B cell (primary cell): Measurements from ENCODE around the gene VARS1. TPM values are rescaled to one million over a fixed set of nuclear protein-coding genes. Genes with fewer than 3 reads are reported as not detected.

Experiments
- ATAC-seq: fragments of 200-7000 bp; cut with Tn5 transposase; one replicate; pipeline ENCODE4 v1.10.0; 2021; ENCODE audit warnings: low read depth, mild to moderate bottlenecking, moderate number of reproducible peaks, moderate library complexity
- CTCF ChIA-PET: fragments of 350-600 bp; sonication (Branson Sonifier 250); formaldehyde crosslinking; loops from one replicate; lab custom pipeline; 2021; ENCODE audit warnings: antibody characterized with exemption, inconsistent platforms; lab: Charles Lee
- POLR2A ChIA-PET: fragments of 350-600 bp; sonication (Branson Sonifier 250); formaldehyde crosslinking; loops from one replicate; lab custom pipeline; 2021; ENCODE audit warnings: antibody characterized with exemption; lab: Charles Lee
- DNase-seq: peaks from one replicate; pipeline ENCODE4 v3.0.0; 2013
- H2AFZ ChIP-seq: 2 replicates; pipeline ENCODE4 v1.6.1; 2012; ENCODE audit warnings: mild to moderate bottlenecking, low read depth, low read length; ENCODE audit not compliant: insufficient read depth, poor library complexity, severe bottlenecking
- H3K27ac ChIP-seq, 2 donors: 1 replicate in 1 of 2; 2 replicates in 1 of 2; pipeline ENCODE4 v1.5.1; 2012 to 2013; ENCODE audit warnings: low read length in 2 of 2, mild to moderate bottlenecking in 2 of 2, moderate library complexity in 1 of 2
- H3K27me3 ChIP-seq, 4 experiments: fragments of 200-600 bp in 1 of 4; sonication (generic) in 1 of 4; replicated peaks in 1 of 4; 1 replicate in 2 of 4; 2 replicates in 2 of 4; pipeline versions ENCODE4 v1.6.1 to v1.7.0; 2013 to 2016; ENCODE audit warnings: low read length in 3 of 4, mild to moderate bottlenecking in 2 of 4, mixed read lengths in 1 of 4, moderate library complexity in 1 of 4; ENCODE audit not compliant: insufficient read depth in 4 of 4, control insufficient read depth in 3 of 4; ENCODE audit errors: control extremely low read depth in 1 of 4
- H3K36me3 ChIP-seq, 2 experiments: replicated peaks in 1 of 2; 1 replicate in 1 of 2; 2 replicates in 1 of 2; pipeline versions ENCODE4 v1.6.1 to v1.7.1; 2013; ENCODE audit warnings: low read length in 1 of 2; ENCODE audit not compliant: insufficient read depth in 2 of 2, control insufficient read depth in 1 of 2; ENCODE audit errors: control extremely low read depth in 1 of 2, extremely low read depth in 1 of 2
- H3K4me1 ChIP-seq, 2 donors: fragments of 200-600 bp in 1 of 2; sonication (generic) in 1 of 2; 1 replicate in 1 of 2; 2 replicates in 1 of 2; pipeline versions ENCODE4 v1.5.1 to v1.6.1; 2013 to 2017; ENCODE audit warnings: low read length in 2 of 2; ENCODE audit not compliant: control insufficient read depth in 2 of 2, insufficient read depth in 2 of 2
- H3K4me2 ChIP-seq: replicated peaks from 2 replicates; pipeline ENCODE3; 2012; ENCODE audit warnings: mild to moderate bottlenecking, low read depth, low read length; ENCODE audit not compliant: poor library complexity, severe bottlenecking
- H3K4me3 ChIP-seq, 5 experiments: fragments of 200-600 bp in 1 of 5; sonication (generic) in 1 of 5; 1 replicate in 3 of 5; 2 replicates in 2 of 5; pipeline versions ENCODE4 v1.5.1 to v1.7.0; 2011 to 2016; ENCODE audit warnings: low read length in 4 of 5, mild to moderate bottlenecking in 4 of 5, low read depth in 2 of 5, control low read depth in 1 of 5, moderate library complexity in 1 of 5; ENCODE audit not compliant: insufficient read depth in 1 of 5; ENCODE audit errors: control extremely low read depth in 1 of 5, extremely low read depth in 1 of 5
- H3K79me2 ChIP-seq: fragments of 200-600 bp; sonication (generic); one replicate; pipeline ENCODE4 v1.6.0; 2016; ENCODE audit warnings: low read length; ENCODE audit not compliant: control insufficient read depth, insufficient read depth
- H3K9ac ChIP-seq: fragments of 200-600 bp; sonication (generic); 2 replicates; pipeline ENCODE4 v1.6.1; 2017; ENCODE audit warnings: mild to moderate bottlenecking, low read length, moderate library complexity
- H3K9me3 ChIP-seq, 3 donors: one replicate each; pipeline versions ENCODE4 v1.6.1 to v1.7.1; 2013; ENCODE audit warnings: low read length in 2 of 3; ENCODE audit not compliant: control insufficient read depth in 2 of 3, insufficient read depth in 1 of 3; ENCODE audit errors: control extremely low read depth in 1 of 3
- H4K20me1 ChIP-seq: 2 replicates; pipeline ENCODE4 v1.6.0; 2012; ENCODE audit warnings: mild to moderate bottlenecking, low read length; ENCODE audit not compliant: insufficient read depth, control insufficient read depth, poor library complexity, severe bottlenecking
- H3K27ac Mint-ChIP-seq: one replicate; pipeline ENCODE4 v1.8.0; 2021; ENCODE audit warnings: mixed read lengths
- H3K27me3 Mint-ChIP-seq: one replicate; pipeline ENCODE4 v1.8.0; 2021; ENCODE audit warnings: mixed read lengths
- H3K4me1 Mint-ChIP-seq: one replicate; pipeline ENCODE4 v1.8.0; 2021; ENCODE audit warnings: mixed read lengths
- H3K4me3 Mint-ChIP-seq: one replicate; pipeline ENCODE4 v1.8.0; 2021; ENCODE audit warnings: mixed read lengths
- H3K9me3 Mint-ChIP-seq: one replicate; pipeline ENCODE4 v1.8.0; 2022; ENCODE audit warnings: mixed read lengths; ENCODE audit not compliant: insufficient read depth
- CTCF ChIP-seq: fragments of 200-600 bp; IDR thresholded peaks from one replicate; pipeline ENCODE4 v1.8.0; 2022; ENCODE audit warnings: antibody characterized with exemption, mild to moderate bottlenecking
- EZH2 ChIP-seq: IDR thresholded peaks from 2 replicates; pipeline ENCODE4 v1.6.1; 2012; ENCODE audit warnings: borderline replicate concordance, low read depth, mild to moderate bottlenecking, moderate library complexity, low read length; ENCODE audit not compliant: insufficient read depth, poor library complexity, severe bottlenecking
- WGBS: methylation state at CpG from one replicate; pipeline ENCODE4 v1.1.5; 2013; ENCODE audit warnings: missing lambda C conversion rate; ENCODE audit not compliant: insufficient coverage; 5-methylcytosine and 5-hydroxymethylcytosine counted together
- intact Hi-C: fragments of 100-400 bp; cut with micrococcal nuclease; formaldehyde crosslinking; loops from one replicate; pipeline ENCODE4 v1.10.0; 2022
- polyA plus RNA-seq: library from polyadenylated mRNA; depleted of rRNA; stranded (reverse); fragments of >200 nt; gene quantifications from 2 replicates; pipeline ENCODE4 v1.2.3, GENCODE V29; 2012
- total RNA-seq, 2 donors: library from RNA; stranded (reverse); fragments of 120-200 nt in 1 of 2; gene quantifications; 1 replicate in 1 of 2; 2 replicates in 1 of 2; pipeline versions ENCODE4 v1.2.3 to v1.2.4, GENCODE V29; 2013 to 2022

The VARS1 gene
- total and polyA plus RNA-seq, 2 donors (not counting 1 experiment from before 2014, with no cell fraction given): 52.3 to 66.8 TPM

GRCh38 chr6:31830886-31831335 lies 35.4 kb upstream of the VARS1 start:
- DNase-seq (no peak), ATAC-seq (no peak)
- TF ChIP-seq EZH2: no peak
- TF ChIP-seq CTCF: no peak
- peaks cover 5% of the 10 kb centered on the region for H4K20me1 ChIP-seq
- intact Hi-C loops: loop anchor here (1.0 to 10.0 kb wide), 6 partner anchors 16 to 284 kb away; partner anchors contain the start of genes DXO, HSPA1A, HSPA1L and NFKBIL1
- H3K9me3 ChIP-seq: no peaks in the 10 kb centered on the region
- Mint-ChIP-seq H3K4me3 (peak overlapping the region; percentile 96), H3K9me3 (no peaks in the 10 kb centered on the region), H3K27ac (peak overlapping the region; percentile 89), H3K27me3 (no peaks in the 10 kb centered on the region), H3K4me1 (peaks cover 39% of the 10 kb centered on the region)
- CTCF ChIA-PET: interaction anchor here (0.6 to 4.7 kb wide), 32 partner anchors 13 to 1485 kb away, joined by 3 to 75 read pairs (median 7); partner anchors contain the start of genes ABHD16A, ATP6V1G2, CLIC1 and DDAH2
- peak overlapping the region; percentile 96 for H3K4me2 ChIP-seq
- peak overlapping the region in 1 of 2 donors; percentile 70 for H3K27ac ChIP-seq
- peaks cover 30% of the 10 kb centered on the region for H3K79me2 ChIP-seq
- peak overlapping the region; percentile 71 for H2AFZ ChIP-seq
- no peaks in the 10 kb centered on the region for H3K36me3 ChIP-seq
- 71% methylated on average over 4 of the region's 6 CpGs for WGBS
- H3K4me1 ChIP-seq: peaks cover 29 to 57% of the 10 kb centered on the region in 2 donors
- H3K9ac ChIP-seq: peak overlapping the region; percentile 77
- POLR2A ChIA-PET: interaction anchor here (0.6 to 4.9 kb wide), 12 partner anchors 17 to 470 kb away, joined by 3 to 37 read pairs (median 6); partner anchors contain the start of genes CSNK2B, DDAH2, HSPA1A and HSPA1L
- H3K4me3 ChIP-seq: peak overlapping the region; percentile 25 to 73 (median 58)
- H3K27me3 ChIP-seq: no peaks in the 10 kb centered on the region
